Renal pelvis (tissue), 4 donors: Measurements from ENCODE around the gene D2HGDH. TPM values are rescaled to one million over a fixed set of nuclear protein-coding genes. Genes with fewer than 3 reads are reported as not detected.
"Not testable (repeated sequence)": the region's sequence is repeated elsewhere in the genome, so short reads cannot be mapped to it uniquely, and the experiment has no call there.

ENCODE experiments used
- DNase-seq: peaks from one replicate; pipeline ENCODE4 v3.0.0-alpha.2; 2013
- polyA plus RNA-seq, 3 donors: library from polyadenylated mRNA; unstranded; fragments of 120-200 nt; gene quantifications; one replicate each; pipeline ENCODE4 v1.2.1, GENCODE V29; 2013; ENCODE audit not compliant: insufficient read length in 3 of 3

D2HGDH gene
- polyA plus RNA-seq, 3 donors = 43.0 to 81.1 (median 62.5) TPM

GRCh38 chr2:241724259-241724974 is 10.0 kb upstream of the D2HGDH start:
- no peak for DNase-seq

GRCh38 chr2:241724975-241725870 is 9.2 kb upstream of the D2HGDH start:
- DNase-seq = no peak

GRCh38 chr2:241726459-241726858 is 8.0 kb upstream of the D2HGDH start:
- DNase-seq = no peak

GRCh38 chr2:241728000-241728399 is 6.4 kb upstream of the D2HGDH start:
- no peak for DNase-seq

GRCh38 chr2:241728627-241729026 is 5.8 kb upstream of the D2HGDH start:
- DNase-seq = no peak

DNA sequence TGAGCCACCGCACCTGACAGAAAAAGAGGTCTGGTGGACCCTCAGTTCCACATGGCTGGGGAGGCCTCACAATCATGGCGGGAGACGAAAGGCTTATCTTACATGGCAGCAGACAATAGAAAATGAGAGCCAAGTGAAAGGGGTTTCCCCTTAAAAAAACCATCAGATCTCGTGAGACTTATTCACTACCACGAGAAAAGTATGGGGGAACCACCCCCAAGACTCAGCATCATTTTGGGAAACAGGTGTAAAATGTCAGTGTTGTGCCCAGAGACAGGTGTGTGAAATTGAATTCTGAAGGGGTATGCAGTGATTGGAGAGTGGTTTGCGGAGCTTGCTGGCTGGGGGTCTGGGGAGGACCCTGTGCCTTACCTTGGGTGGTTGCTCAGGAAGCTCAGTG is 4.6 kb upstream of the D2HGDH start:
- no peak for DNase-seq

DNA sequence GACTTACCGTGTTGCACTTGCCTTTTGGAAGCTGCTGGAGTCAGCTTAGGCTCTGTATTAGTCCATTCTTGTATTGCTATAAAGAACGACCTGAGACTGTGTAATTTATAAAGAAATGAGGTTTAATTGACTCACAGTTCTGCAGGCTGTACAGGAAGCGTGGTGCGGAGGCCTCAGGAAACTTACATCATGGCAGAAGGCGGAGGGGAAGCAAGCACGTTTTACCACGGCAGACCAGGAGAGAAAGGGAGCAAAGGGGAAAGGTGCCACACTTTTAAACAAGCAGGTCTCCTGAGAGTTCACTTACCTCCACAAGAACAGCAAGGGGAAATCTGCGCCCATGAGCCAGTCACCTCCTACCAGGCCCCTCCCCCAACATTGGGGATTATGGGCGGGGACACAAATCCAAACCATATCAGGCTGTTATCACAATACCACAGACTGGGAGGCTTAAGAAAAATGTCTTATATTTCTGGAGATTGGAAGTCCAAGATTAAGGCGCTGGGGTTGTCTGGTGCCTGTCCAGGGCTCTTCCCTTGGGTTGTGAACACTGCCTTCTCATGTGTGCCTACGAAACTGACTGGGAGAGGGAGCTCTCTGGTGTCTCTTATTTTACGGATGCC is 3.6 kb upstream of the D2HGDH start:
- no peak for DNase-seq

GRCh38 chr2:241732513-241733186 is 1.8 kb upstream of the D2HGDH start:
- peak; percentile 71 for DNase-seq

GRCh38 chr2:241733391-241734207 is 831 bp upstream of the D2HGDH start:
- no peak for DNase-seq

GRCh38 chr2:241734208-241734466 is 293 bp upstream of the D2HGDH start:
- no peak for DNase-seq

- no peak for DNase-seq
Observed at GRCh38 chr2:241736111-241736510, 1.7 kb downstream of the D2HGDH start.

GRCh38 chr2:241738040-241738686 is 3.7 kb downstream of the D2HGDH start:
- DNase-seq = no peak

DNA sequence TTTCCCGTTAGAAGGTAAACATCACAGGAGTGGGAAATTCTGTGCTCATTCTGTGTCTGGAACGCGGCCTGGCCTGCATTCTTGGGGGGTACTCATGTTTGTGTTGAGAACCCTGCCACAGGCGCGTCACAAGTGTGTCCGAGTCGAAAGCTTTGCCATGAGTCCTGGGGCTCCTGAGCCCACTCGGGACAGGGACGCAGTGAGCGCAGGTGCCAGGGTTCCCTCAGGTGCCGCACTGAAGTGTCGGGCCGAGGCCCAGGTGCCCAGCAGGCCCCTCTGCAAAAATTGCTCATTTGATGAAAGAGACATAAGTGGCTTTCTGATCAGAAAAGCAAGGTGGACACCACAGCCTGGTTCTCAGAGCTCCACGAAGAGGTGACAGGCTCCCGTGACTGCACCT is 4.7 kb downstream of the D2HGDH start:
- no peak for DNase-seq

- no peak for DNase-seq
Observed at GRCh38 chr2:241739651-241740050, 5.2 kb downstream of the D2HGDH start.

DNA sequence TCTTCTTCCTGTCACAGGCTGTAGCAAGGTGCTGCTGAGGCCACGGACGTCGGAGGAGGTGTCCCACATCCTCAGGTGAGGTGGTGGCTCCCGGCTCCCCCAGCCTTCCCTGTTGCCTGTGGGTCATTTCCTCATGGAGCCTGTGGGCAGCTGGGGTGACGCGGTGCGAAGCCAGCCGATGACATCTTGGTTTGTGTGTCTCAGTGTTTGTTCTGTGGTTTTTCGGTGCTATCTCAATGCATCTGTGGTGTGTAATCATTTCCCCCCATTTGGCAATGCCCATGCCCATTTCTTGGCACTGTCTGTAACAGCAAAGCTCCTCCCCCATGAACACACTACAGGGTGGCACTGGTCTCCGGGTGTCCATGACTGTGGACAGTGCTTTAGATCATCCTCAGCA is 6.6 kb downstream of the D2HGDH start:
- no peak for DNase-seq

- no peak for DNase-seq
Observed at GRCh38 chr2:241742320-241742939, 8.0 kb downstream of the D2HGDH start.

DNA sequence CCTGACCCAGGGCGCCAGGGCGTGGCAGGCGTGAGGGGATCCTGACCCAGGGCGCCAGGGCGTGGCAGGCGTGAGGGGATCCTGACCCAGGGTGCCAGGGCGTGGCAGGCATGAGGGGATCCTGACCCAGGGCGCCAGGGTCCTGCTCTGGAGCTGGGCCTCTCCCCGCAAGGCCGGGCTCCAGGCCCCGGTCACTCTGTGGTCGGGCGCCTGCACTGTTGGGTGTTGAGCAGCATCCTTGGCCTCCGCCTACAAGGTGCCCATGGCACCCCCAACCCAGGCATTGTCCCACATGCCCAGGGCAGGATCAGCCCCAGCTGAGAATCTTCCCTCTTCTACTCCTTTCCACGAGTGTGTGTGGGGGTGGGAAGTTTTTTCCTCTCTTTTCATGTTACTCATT is 8.6 kb downstream of the D2HGDH start:
- not testable (repeated sequence) for DNase-seq

DNA sequence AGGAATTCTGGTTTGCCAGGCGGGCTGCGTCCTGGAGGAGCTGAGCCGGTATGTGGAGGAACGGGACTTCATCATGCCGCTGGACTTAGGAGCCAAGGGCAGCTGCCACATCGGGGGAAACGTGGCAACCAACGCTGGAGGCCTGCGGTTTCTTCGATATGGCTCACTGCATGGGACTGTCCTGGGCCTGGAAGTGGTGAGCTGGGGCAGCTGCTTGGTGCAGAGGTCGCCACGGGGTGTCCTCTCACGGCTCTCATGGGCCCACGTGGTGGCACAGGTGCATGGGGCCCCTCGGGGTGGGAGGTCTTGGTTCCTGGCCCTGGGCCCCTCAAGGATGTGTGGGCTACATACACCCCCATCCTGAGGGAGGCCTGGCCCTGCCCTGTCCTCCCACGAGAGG is 9.2 kb downstream of the D2HGDH start:
- no peak for DNase-seq

DNA sequence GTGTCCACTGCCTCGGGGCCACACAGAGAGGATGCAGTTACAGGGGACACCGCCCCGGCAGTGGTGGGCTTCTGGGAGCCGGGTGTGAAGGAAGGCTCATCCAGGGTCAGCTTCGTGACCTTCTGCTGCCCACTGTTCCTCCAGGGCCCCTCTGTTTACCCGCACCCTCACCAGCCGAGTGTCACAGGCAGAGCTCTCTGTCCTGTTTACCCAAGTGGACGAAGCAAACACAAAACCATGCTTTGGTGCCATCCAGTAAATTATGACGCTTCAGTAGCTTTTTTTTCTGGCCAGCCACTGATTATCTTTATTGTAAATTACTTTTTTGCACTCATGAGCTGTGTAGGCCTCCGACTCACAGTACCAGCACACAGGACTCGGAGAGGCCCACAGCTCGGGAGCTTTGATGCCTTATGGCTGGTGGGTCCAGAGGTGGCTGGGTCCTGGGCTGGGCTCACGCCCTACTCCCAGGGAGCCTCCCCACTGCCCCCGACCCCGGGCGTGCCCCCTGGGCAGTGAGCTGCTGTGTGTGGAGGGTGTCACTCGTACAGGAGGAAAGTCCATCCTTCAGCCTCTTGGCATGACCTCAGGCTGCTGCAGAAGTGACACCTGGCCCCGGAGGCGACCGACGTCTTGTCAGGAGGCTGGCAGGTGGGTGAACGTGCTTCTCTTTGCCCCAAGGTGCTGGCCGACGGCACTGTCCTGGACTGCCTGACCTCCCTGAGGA is 9.8 kb downstream of the D2HGDH start:
- no peak for DNase-seq

- DNase-seq = no peak
Observed at GRCh38 chr2:241745276-241745675, 10.8 kb downstream of the D2HGDH start.
